Hepatocyte (in vitro differentiated cells): Measurements from ENCODE around the gene EXD3. TPM values are rescaled to one million over a fixed set of nuclear protein-coding genes. Genes with fewer than 3 reads are reported as not detected.
A peak's percentile ranks its signal among the peaks of the same experiment; 100 is the strongest.

Experiments
- DNase-seq: peaks from one replicate; pipeline ENCODE4 v3.0.0-alpha.2; 2016; ENCODE audit warnings: low spot score
- H2AFZ ChIP-seq: fragments of 200-600 bp; sonication (generic); 2 replicates; pipeline ENCODE4 v1.6.0; 2016; ENCODE audit warnings: antibody characterized with exemption, mild to moderate bottlenecking
- H3K27ac ChIP-seq: fragments of 200-600 bp; sonication (generic); 2 replicates; pipeline ENCODE4 v1.5.1; 2016; ENCODE audit warnings: mild to moderate bottlenecking
- H3K27me3 ChIP-seq: fragments of 200-600 bp; sonication (generic); 2 replicates; pipeline ENCODE4 v1.6.1; 2016
- H3K36me3 ChIP-seq: fragments of 200-600 bp; sonication (generic); replicated peaks from 2 replicates; pipeline ENCODE4 v1.5.1; 2016; ENCODE audit warnings: low read depth; ENCODE audit not compliant: insufficient read depth
- H3K4me1 ChIP-seq: fragments of 200-600 bp; sonication (generic); 2 replicates; pipeline ENCODE4 v1.5.1; 2016; ENCODE audit warnings: mild to moderate bottlenecking, moderate library complexity; ENCODE audit not compliant: insufficient read depth
- H3K4me2 ChIP-seq: fragments of 200-600 bp; sonication (generic); 2 replicates; pipeline ENCODE4 v1.6.0; 2016
- H3K4me3 ChIP-seq: fragments of 200-600 bp; sonication (generic); 2 replicates; pipeline ENCODE4 v1.5.1; 2016; ENCODE audit warnings: mild to moderate bottlenecking
- H3K79me2 ChIP-seq: fragments of 200-600 bp; sonication (generic); 2 replicates; pipeline ENCODE4 v1.6.0; 2017; ENCODE audit warnings: mild to moderate bottlenecking
- H3K9me2 ChIP-seq: fragments of 200-600 bp; sonication (generic); replicated peaks from 2 replicates; pipeline ENCODE4 v1.6.0; 2017; ENCODE audit warnings: mild to moderate bottlenecking; ENCODE audit not compliant: insufficient read depth
- H3K9me3 ChIP-seq: fragments of 200-600 bp; sonication (generic); 2 replicates; pipeline ENCODE4 v1.5.1; 2016; ENCODE audit warnings: low read depth, mild to moderate bottlenecking
- H4K20me1 ChIP-seq: fragments of 200-600 bp; sonication (generic); 2 replicates; pipeline ENCODE4 v1.6.0; 2016; ENCODE audit warnings: mild to moderate bottlenecking; ENCODE audit not compliant: insufficient read depth, poor library complexity, severe bottlenecking
- EZH2 ChIP-seq: fragments of 200-600 bp; sonication (generic); IDR thresholded peaks from 2 replicates; pipeline ENCODE4 v1.6.1; 2016; ENCODE audit warnings: antibody characterized with exemption, mild to moderate bottlenecking, borderline replicate concordance
- EZH2phosphoT487 ChIP-seq: fragments of 200-600 bp; sonication (generic); IDR thresholded peaks from one replicate; pipeline ENCODE4 v1.6.1; 2018; ENCODE audit warnings: antibody characterized with exemption, mild to moderate bottlenecking, low read depth, moderate library complexity; ENCODE audit not compliant: unreplicated experiment, severe bottlenecking
- WGBS: methylation state at CpG from one replicate; pipeline ENCODE4 v1.1.6; 2016; ENCODE audit warnings: low lambda C conversion rate; ENCODE audit errors: missing lambda C conversion rate; 5-methylcytosine and 5-hydroxymethylcytosine counted together
- polyA plus RNA-seq: library from polyadenylated mRNA; unstranded; fragments of >200 nt; fragmentation: Nextera tagmentation; extraction: Ambion mirVana; gene quantifications from 2 replicates; pipeline ENCODE4 v1.2.1, GENCODE V29; 2016
- total RNA-seq: library from RNA; depleted of rRNA; stranded (reverse); fragments of >200 nt; gene quantifications from 2 replicates; pipeline ENCODE4 v1.2.3, GENCODE V29; 2014
- TF ChIP-seq, protein P1 (sequence below): fragments of 200-600 bp; sonication (generic); IDR thresholded peaks from 2 replicates; pipeline ENCODE4 v1.5.1; 2016; ENCODE audit warnings: antibody characterized with exemption, mild to moderate bottlenecking; ENCODE audit not compliant: poor library complexity

Gene EXD3
- total and polyA plus RNA-seq, 2 experiments from 2014 or later, result 11.8 to 21.6 TPM

DNA sequence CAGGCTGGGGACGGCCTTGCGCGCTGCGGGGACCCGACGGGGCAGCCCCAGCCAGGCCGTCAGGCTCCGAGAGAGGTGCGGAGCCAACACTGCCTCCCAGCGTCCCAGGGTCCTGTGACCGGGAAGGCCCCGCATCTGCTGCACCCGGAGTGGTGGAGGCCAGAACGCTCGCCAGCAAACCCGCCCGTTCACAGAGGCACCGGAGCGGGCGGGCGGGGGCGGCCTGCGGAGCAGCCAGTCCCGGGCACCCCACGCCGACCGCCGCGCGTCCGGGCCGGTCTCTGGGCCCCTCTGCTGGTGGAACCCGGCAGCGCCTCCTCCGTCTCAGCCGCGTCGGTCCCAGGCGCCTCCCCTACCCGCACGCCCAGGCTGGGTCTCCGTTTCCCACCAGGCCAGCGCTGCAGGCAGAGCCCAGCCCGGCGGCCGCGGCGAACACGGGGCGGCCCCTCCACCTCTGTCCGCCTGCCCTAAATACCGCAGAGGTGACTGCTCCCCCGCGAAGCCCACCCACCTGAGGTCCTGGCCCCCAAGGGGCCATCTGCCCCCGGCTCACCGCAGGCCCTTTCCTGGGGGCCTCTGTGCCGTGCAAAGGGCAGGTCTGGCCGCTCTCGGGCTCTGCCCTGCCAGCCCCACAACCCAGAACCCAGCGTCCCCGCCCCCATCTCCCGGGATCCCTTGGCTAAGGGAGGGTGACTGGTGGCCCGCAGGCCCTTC, 15.9 kb downstream of the EXD3 start:
- peak overlapping the region; percentile 43 for H3K27ac ChIP-seq
- TF ChIP-seq, protein P1, sequence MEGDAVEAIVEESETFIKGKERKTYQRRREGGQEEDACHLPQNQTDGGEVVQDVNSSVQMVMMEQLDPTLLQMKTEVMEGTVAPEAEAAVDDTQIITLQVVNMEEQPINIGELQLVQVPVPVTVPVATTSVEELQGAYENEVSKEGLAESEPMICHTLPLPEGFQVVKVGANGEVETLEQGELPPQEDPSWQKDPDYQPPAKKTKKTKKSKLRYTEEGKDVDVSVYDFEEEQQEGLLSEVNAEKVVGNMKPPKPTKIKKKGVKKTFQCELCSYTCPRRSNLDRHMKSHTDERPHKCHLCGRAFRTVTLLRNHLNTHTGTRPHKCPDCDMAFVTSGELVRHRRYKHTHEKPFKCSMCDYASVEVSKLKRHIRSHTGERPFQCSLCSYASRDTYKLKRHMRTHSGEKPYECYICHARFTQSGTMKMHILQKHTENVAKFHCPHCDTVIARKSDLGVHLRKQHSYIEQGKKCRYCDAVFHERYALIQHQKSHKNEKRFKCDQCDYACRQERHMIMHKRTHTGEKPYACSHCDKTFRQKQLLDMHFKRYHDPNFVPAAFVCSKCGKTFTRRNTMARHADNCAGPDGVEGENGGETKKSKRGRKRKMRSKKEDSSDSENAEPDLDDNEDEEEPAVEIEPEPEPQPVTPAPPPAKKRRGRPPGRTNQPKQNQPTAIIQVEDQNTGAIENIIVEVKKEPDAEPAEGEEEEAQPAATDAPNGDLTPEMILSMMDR, result peak; percentile 68
- TF ChIP-seq EZH2phosphoT487, result no peak
- WGBS, result 5% methylated on average over 30 of the region's 63 CpGs

DNA sequence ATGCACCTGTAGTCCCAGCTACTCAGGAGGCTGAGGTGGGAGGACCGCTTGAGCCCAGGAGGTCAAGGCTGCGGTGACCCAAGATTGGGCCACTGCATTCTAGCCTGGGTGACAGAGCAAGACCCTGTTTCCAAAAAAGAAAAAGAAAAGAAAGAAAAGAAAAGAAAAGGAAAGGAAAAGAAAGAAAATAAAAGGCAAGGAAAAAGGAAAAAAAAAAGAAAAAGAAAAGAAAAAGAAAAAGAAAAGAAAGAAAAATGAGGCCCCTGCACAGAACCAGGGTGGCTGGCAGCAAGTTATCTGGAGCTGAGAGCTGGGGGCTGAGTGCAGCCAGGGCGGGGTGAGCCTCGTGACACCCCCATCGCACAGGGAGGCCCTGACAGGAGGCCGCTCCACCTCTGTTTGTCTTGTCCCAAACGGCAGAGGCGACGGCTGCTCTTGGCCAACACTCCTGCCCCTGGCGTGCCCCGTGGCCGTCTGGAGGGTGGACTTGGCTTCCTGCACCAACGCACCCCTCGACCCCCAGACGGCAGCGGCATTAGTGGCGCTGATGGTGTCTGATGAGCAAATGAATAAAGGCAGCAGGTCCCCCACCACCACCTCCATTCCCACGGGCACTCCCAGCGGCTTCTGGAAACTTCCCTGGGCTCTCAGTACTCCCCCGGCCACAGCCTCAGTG, 16.7 kb downstream of the EXD3 start:
- Histone ChIP-seq H3K4me3 (peak overlapping the region; percentile 21), H3K9me2 (no peaks in the 10 kb centered on the region), H2AFZ (peak overlapping the region; percentile 54), H3K9me3 (no peaks in the 10 kb centered on the region), H3K4me1 (peaks cover 7% of the 10 kb centered on the region), H3K27me3 (no peaks in the 10 kb centered on the region), H3K79me2 (peaks cover 3% of the 10 kb centered on the region), H4K20me1 (peaks cover 3% of the 10 kb centered on the region), H3K4me2 (peak overlapping the region; percentile 98), H3K36me3 (no peaks in the 10 kb centered on the region), H3K27ac (no peak overlapping the region)
- 72% methylated on average over 20 of the region's 20 CpGs for WGBS
- DNase-seq, result no peak
- TF ChIP-seq, protein P1, result no peak
- no peak for TF ChIP-seq EZH2
- TF ChIP-seq EZH2phosphoT487, result no peak

More for the DNA sequence above, 15.9 kb downstream of the EXD3 start:
- H3K79me2 ChIP-seq, result peaks cover 5% of the 10 kb centered on the region
- H3K4me3 ChIP-seq, result peak overlapping the region; percentile 29
- H3K36me3 ChIP-seq, result no peaks in the 10 kb centered on the region
- H4K20me1 ChIP-seq, result peaks cover 3% of the 10 kb centered on the region
- H3K4me2 ChIP-seq, result peak overlapping the region; percentile 98
- H3K4me1 ChIP-seq, result peaks cover 7% of the 10 kb centered on the region
- DNase-seq, result peak; percentile 91
- peak overlapping the region; percentile 54 for H2AFZ ChIP-seq
- no peaks in the 10 kb centered on the region for H3K27me3 ChIP-seq
- no peaks in the 10 kb centered on the region for H3K9me2 ChIP-seq
- no peaks in the 10 kb centered on the region for H3K9me3 ChIP-seq

DNA sequence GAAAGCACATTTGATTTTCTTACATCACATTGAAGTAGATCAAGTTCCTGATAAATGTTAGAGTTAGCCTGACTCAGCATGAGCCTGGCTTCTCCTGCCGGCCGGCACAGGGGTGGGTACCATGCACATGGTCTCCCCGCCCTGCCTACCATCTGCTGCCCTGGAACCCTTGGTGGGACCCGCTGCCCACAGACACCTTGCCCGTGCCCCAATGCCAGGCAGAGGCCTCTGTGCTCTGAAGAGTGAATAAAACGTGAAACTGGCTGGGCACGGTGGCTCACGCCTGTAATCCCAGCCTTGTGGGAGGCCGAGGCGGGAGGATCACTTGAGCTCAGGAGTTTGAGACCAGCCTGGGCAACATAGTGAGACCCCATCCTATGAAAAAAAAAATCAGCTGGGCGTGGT, 17.3 kb downstream of the EXD3 start:
- 90% methylated on average over 11 of the region's 11 CpGs for WGBS
- no peak overlapping the region for H3K27ac ChIP-seq

More for the DNA sequence above, 17.3 kb downstream of the EXD3 start:
- Histone ChIP-seq H3K36me3 (no peaks in the 10 kb centered on the region), H3K27me3 (no peaks in the 10 kb centered on the region), H3K4me1 (peaks cover 7% of the 10 kb centered on the region), H3K9me2 (no peaks in the 10 kb centered on the region), H2AFZ (no peak overlapping the region), H3K4me2 (peak overlapping the region; percentile 98), H3K4me3 (no peak overlapping the region), H3K79me2 (peaks cover 3% of the 10 kb centered on the region), H3K9me3 (no peaks in the 10 kb centered on the region), H4K20me1 (peaks cover 3% of the 10 kb centered on the region)
- no peak for DNase-seq
- TF ChIP-seq, protein P1, result no peak
- no peak for TF ChIP-seq EZH2phosphoT487
- TF ChIP-seq EZH2, result no peak
